Pancreas (tissue), 10 donors: ENCODE results near the gene PITPNC1. TPM values are rescaled to one million over a fixed set of nuclear protein-coding genes. Genes with fewer than 3 reads are reported as not detected.
A peak's percentile ranks its signal among the peaks of the same experiment; 100 is the strongest.

Experiments
- ATAC-seq, 4 donors: fragments of 200-7000 bp; cut with Tn5 transposase; one replicate each; pipeline versions ENCODE4 v1.8.0 to v1.9.1; 2020; ENCODE audit warnings: mild to moderate bottlenecking in 4 of 4, moderate library complexity in 4 of 4
- DNase-seq, 6 donors: peaks; one replicate each; pipeline ENCODE4 v3.0.0-alpha.2; 2020
- FAIRE-seq: peaks from 2 replicates; lab custom pipeline; 2012; peaks lifted over from hg19 to GRCh38; lab: Jason Lieb, UNC
- H3K27ac ChIP-seq, 4 donors: fragments of 200-600 bp; sonication (generic); 1 replicate in 3 of 4; 2 replicates in 1 of 4; pipeline versions ENCODE4 v1.5.0 to v1.8.0; 2020
- H3K27me3 ChIP-seq, 4 donors: fragments of 200-600 bp; one replicate each; pipeline ENCODE4 v1.8.0; 2021
- H3K36me3 ChIP-seq, 3 donors: fragments of 200-600 bp; sonication (generic) in 1 of 3; one replicate each; pipeline versions ENCODE4 v1.5.0 to v1.8.0; 2020 to 2021
- H3K4me1 ChIP-seq, 3 donors: fragments of 200-600 bp; one replicate each; pipeline ENCODE4 v1.8.0; 2021
- H3K4me3 ChIP-seq, 4 donors: fragments of 200-600 bp; sonication (generic) in 2 of 4; one replicate each; pipeline versions ENCODE4 v1.5.0 to v1.8.0; 2020 to 2021
- H3K9me3 ChIP-seq, 4 donors: fragments of 200-600 bp; one replicate each; pipeline ENCODE4 v1.8.0; 2021
- CTCF ChIP-seq, 4 donors: fragments of 200-600 bp; sonication (generic) in 3 of 4; IDR thresholded peaks; one replicate each; pipeline versions ENCODE4 v1.5.0 to v1.8.0; 2021; ENCODE audit warnings: antibody characterized with exemption in 4 of 4
- WGBS, 2 donors: extraction: QIAGEN DNeasy Blood & Tissue Kit; methylation state at CpG; one replicate each; pipeline ENCODE4 v1.1.7; 2013; 5-methylcytosine and 5-hydroxymethylcytosine counted together
- intact Hi-C, 3 donors: fragments of 100-400 bp; cut with DNase I; formaldehyde crosslinking; loops; one replicate each; pipeline versions ENCODE4 v1.11.1 to v1.14.2; 2022
- polyA plus RNA-seq, 2 donors: library from polyadenylated mRNA; stranded (reverse); fragments of 200-250 nt; gene quantifications; one replicate each; pipeline ENCODE4 v1.2.3, GENCODE V29; 2013
- total RNA-seq, 6 donors: library from RNA; stranded (reverse); fragmentation: NEBNext Ultra II Directional in 4 of 6; extraction: Animal tissue kit (Norgen Biotek cat#: 25700) in 4 of 6; gene quantifications; one replicate each; pipeline versions ENCODE4 v1.2.1 to v1.2.4, GENCODE V29; 2021 to 2023
- donor health status: healthy with polysubstance abuse.
- donor health status: DM: no; HTN: no; CAD: no; lungs with moderate emphysema.
- donor health status: DM: no; HTN: no; CAD: no.
- donor health status: control.
- donor health status: control.
- donor health status: Bipolar disorder and iron deficiency.
- donor health status: DM: yes; HTN: yes; CAD: no.
- donor health status: DM: no; HTN: no; CAD: no.
- donor health status: DM: no; HTN: no; CAD: no.
- donor health status: DM: yes; HTN: yes; CAD: no.

PITPNC1 gene
- total and polyA plus RNA-seq, 8 donors: 9.5 to 28.8 (median 24.4) TPM

GRCh38 chr17:67438667-67439066 lies 61.6 kb downstream of the PITPNC1 start:
- peak; percentile 72 to 94 (median 89) for ATAC-seq
- no peaks in the 10 kb centered on the region for H3K36me3 ChIP-seq
- no peaks in the 10 kb centered on the region for H3K27me3 ChIP-seq
- peaks cover 0 to 20% (median 19%) of the 10 kb centered on the region in 3 donors for H3K4me1 ChIP-seq
- intact Hi-C loops: no loop called here
- no peaks in the 10 kb centered on the region for H3K9me3 ChIP-seq
- peak in 4 of 6 donors; percentile 42 to 78 (median 64) for DNase-seq
- no peak for TF ChIP-seq CTCF (IDR thresholded peaks at IDR 0.05)
- peak overlapping the region in 3 of 4 donors; percentile 22 to 61 (median 46) for H3K27ac ChIP-seq
- 36% methylated on average over 3 of the region's 3 CpGs for WGBS, 2 donors
- no peak for FAIRE-seq
- no peak overlapping the region for H3K4me3 ChIP-seq

- no peak overlapping the region for H3K4me3 ChIP-seq
- no peaks in the 10 kb centered on the region for H3K27me3 ChIP-seq
- peaks cover 0 to 20% (median 19%) of the 10 kb centered on the region in 3 donors for H3K4me1 ChIP-seq
- peak in 3 of 4 donors; percentile 20 to 52 (median 39) for ATAC-seq
- H3K9me3 ChIP-seq: no peaks in the 10 kb centered on the region
- DNase-seq: no peak
- WGBS, 2 donors: 63 to 66% methylated on average over 2 of the region's 2 CpGs
- H3K27ac ChIP-seq: peak overlapping the region in 3 of 4 donors; percentile 22 to 61 (median 46)
- no peak for TF ChIP-seq CTCF (IDR thresholded peaks at IDR 0.05)
- no peak for FAIRE-seq
- no peaks in the 10 kb centered on the region for H3K36me3 ChIP-seq
- intact Hi-C loops: no loop called here
Observed at GRCh38 chr17:67439269-67439668, 62.2 kb downstream of the PITPNC1 start.

- intact Hi-C loops: no loop called here
- Histone ChIP-seq H3K4me1 (peaks cover 0 to 20% (median 19%) of the 10 kb centered on the region in 3 donors), H3K27ac (no peak overlapping the region), H3K4me3 (no peak overlapping the region), H3K36me3 (no peaks in the 10 kb centered on the region), H3K27me3 (no peaks in the 10 kb centered on the region), H3K9me3 (no peaks in the 10 kb centered on the region)
- no peak for ATAC-seq
- 88 to 89% methylated on average over 7 of the region's 7 CpGs for WGBS, 2 donors
- DNase-seq: no peak
- TF ChIP-seq CTCF (IDR thresholded peaks at IDR 0.05): no peak
- no peak for FAIRE-seq
Observed at GRCh38 chr17:67440277-67441051, 63.4 kb downstream of the PITPNC1 start.

- DNase-seq: no peak
- Histone ChIP-seq H3K36me3 (no peaks in the 10 kb centered on the region), H3K27me3 (no peaks in the 10 kb centered on the region), H3K9me3 (no peaks in the 10 kb centered on the region), H3K4me1 (peaks cover 0 to 20% (median 19%) of the 10 kb centered on the region in 3 donors), H3K4me3 (no peak overlapping the region), H3K27ac (peak overlapping the region in 1 of 4 donors; percentile 58)
- WGBS, 2 donors: 82 to 83% methylated on average over 19 of the region's 19 CpGs
- ATAC-seq: peak in 3 of 4 donors; percentile 19 to 72 (median 24)
- intact Hi-C loops: no loop called here
- no peak for FAIRE-seq
- TF ChIP-seq CTCF (IDR thresholded peaks at IDR 0.05): no peak
Observed at GRCh38 chr17:67441052-67441895, 64.2 kb downstream of the PITPNC1 start.
